Mesendoderm (in vitro differentiated cells): ENCODE data around the gene FADS2.

Source experiments
- DNase-seq: peaks from one replicate; pipeline ENCODE4 v3.0.0; 2013
- H2AK5ac ChIP-seq: 2 replicates; pipeline ENCODE4 v1.6.1; 2013; ENCODE audit warnings: low read length, inconsistent platforms
- H2BK120ac ChIP-seq: 2 replicates; pipeline ENCODE4 v1.6.1; 2013; ENCODE audit warnings: low read depth, mild to moderate bottlenecking, low read length, moderate library complexity, mixed read lengths
- H2BK15ac ChIP-seq: replicated peaks from 2 replicates; pipeline ENCODE4 v1.6.1; 2013; ENCODE audit warnings: low read depth, mild to moderate bottlenecking, moderate library complexity
- H2BK5ac ChIP-seq: 2 replicates; pipeline ENCODE4 v1.6.1; 2013; ENCODE audit warnings: low read length, inconsistent platforms
- H3K18ac ChIP-seq: 2 replicates; pipeline ENCODE4 v1.6.1; 2013; ENCODE audit warnings: mild to moderate bottlenecking, low read length, mixed read lengths
- H3K23ac ChIP-seq: one replicate; pipeline ENCODE4 v1.6.1; 2013; ENCODE audit warnings: low read length
- H3K27ac ChIP-seq: 2 replicates; pipeline ENCODE4 v1.5.1; 2013; ENCODE audit warnings: low read depth, mild to moderate bottlenecking, inconsistent platforms, low read length, moderate library complexity
- H3K27me3 ChIP-seq: 2 replicates; pipeline ENCODE4 v1.6.1; 2013; ENCODE audit warnings: low read length, control low read depth, mild to moderate bottlenecking, inconsistent platforms; ENCODE audit not compliant: insufficient read depth, poor library complexity
- H3K36me3 ChIP-seq: 2 replicates; pipeline ENCODE4 v1.6.1; 2013; ENCODE audit warnings: low read length, inconsistent platforms; ENCODE audit not compliant: control insufficient read depth, insufficient read depth
- H3K4ac ChIP-seq: one replicate; pipeline ENCODE4 v1.6.1; 2013; ENCODE audit warnings: low read depth, mild to moderate bottlenecking, low read length, moderate library complexity
- H3K4me1 ChIP-seq: 2 replicates; pipeline ENCODE4 v1.6.1; 2013; ENCODE audit warnings: low read depth, low read length, inconsistent platforms; ENCODE audit not compliant: control insufficient read depth
- H3K4me2 ChIP-seq: 2 replicates; pipeline ENCODE4 v1.6.1; 2013; ENCODE audit warnings: low read length
- H3K4me3 ChIP-seq: 2 replicates; pipeline ENCODE4 v1.5.1; 2013; ENCODE audit warnings: mild to moderate bottlenecking, low read length
- H3K56ac ChIP-seq: one replicate; pipeline ENCODE4 v1.6.1; 2013; ENCODE audit warnings: low read length
- H3K79me1 ChIP-seq: 2 replicates; pipeline ENCODE4 v1.6.1; 2013; ENCODE audit warnings: low read length, inconsistent platforms
- H3K79me2 ChIP-seq: 2 replicates; pipeline ENCODE4 v1.6.1; 2013; ENCODE audit warnings: mild to moderate bottlenecking, low read length; ENCODE audit not compliant: control insufficient read depth, insufficient read depth
- H3K9ac ChIP-seq: 2 replicates; pipeline ENCODE4 v1.6.1; 2013; ENCODE audit warnings: low read length, inconsistent platforms
- H4K5ac ChIP-seq: one replicate; pipeline ENCODE4 v1.6.1; 2013; ENCODE audit warnings: low read length
- H4K8ac ChIP-seq: one replicate; pipeline ENCODE4 v1.6.1; 2013; ENCODE audit warnings: low read depth, mild to moderate bottlenecking, control low read depth, low read length, moderate library complexity
- WGBS: extraction: QIAGEN DNeasy Blood & Tissue Kit; methylation state at CpG from one replicate; pipeline ENCODE4 v1.1.7; 2013; ENCODE audit warnings: low lambda C conversion rate, missing lambda C conversion rate; ENCODE audit not compliant: insufficient coverage; ENCODE audit errors: extremely low coverage; 5-methylcytosine and 5-hydroxymethylcytosine counted together

Gene FADS2

GRCh38 chr11:61781585-61781984, 46.5 kb upstream of the FADS2 start:
- no peak overlapping the region for H3K27ac ChIP-seq
- H3K56ac ChIP-seq = no peak overlapping the region
- H3K27me3 ChIP-seq = no peaks in the 10 kb centered on the region
- H3K4ac ChIP-seq = no peak overlapping the region
- H3K9ac ChIP-seq = no peak overlapping the region
- WGBS = no CpG with 5 or more reads among the region's 5 CpGs
- H4K8ac ChIP-seq = no peak overlapping the region
- no peaks in the 10 kb centered on the region for H3K79me2 ChIP-seq
- no peak overlapping the region for H2AK5ac ChIP-seq
- H2BK15ac ChIP-seq = no peak overlapping the region
- no peak overlapping the region for H3K4me3 ChIP-seq
- no peak overlapping the region for H3K23ac ChIP-seq
- no peak overlapping the region for H2BK120ac ChIP-seq
- H3K4me2 ChIP-seq = no peak overlapping the region
- DNase-seq = no peak
- no peaks in the 10 kb centered on the region for H3K4me1 ChIP-seq
- peaks cover under 1% of the 10 kb centered on the region for H3K36me3 ChIP-seq
- no peak overlapping the region for H3K18ac ChIP-seq
- no peak overlapping the region for H2BK5ac ChIP-seq
- H4K5ac ChIP-seq = no peak overlapping the region
- H3K79me1 ChIP-seq = no peaks in the 10 kb centered on the region

GRCh38 chr11:61782299-61782698, 45.8 kb upstream of the FADS2 start:
- no peak overlapping the region for H3K9ac ChIP-seq
- H3K4ac ChIP-seq = no peak overlapping the region
- no peak for DNase-seq
- no peaks in the 10 kb centered on the region for H3K27me3 ChIP-seq
- H3K36me3 ChIP-seq = peaks cover 3% of the 10 kb centered on the region
- no peak overlapping the region for H2AK5ac ChIP-seq
- H2BK15ac ChIP-seq = no peak overlapping the region
- WGBS = no CpG with 5 or more reads among the region's 3 CpGs
- H3K23ac ChIP-seq = no peak overlapping the region
- H3K4me2 ChIP-seq = no peak overlapping the region
- no peak overlapping the region for H2BK5ac ChIP-seq
- no peak overlapping the region for H3K18ac ChIP-seq
- no peaks in the 10 kb centered on the region for H3K79me1 ChIP-seq
- H3K4me1 ChIP-seq = no peaks in the 10 kb centered on the region
- H4K8ac ChIP-seq = no peak overlapping the region
- no peak overlapping the region for H3K56ac ChIP-seq
- no peak overlapping the region for H3K27ac ChIP-seq
- no peaks in the 10 kb centered on the region for H3K79me2 ChIP-seq
- no peak overlapping the region for H4K5ac ChIP-seq
- H3K4me3 ChIP-seq = no peak overlapping the region
- H2BK120ac ChIP-seq = no peak overlapping the region

- Histone ChIP-seq H2BK120ac (no peak overlapping the region), H3K36me3 (peaks cover 5% of the 10 kb centered on the region), H3K4ac (no peak overlapping the region), H3K9ac (no peak overlapping the region), H3K27ac (no peak overlapping the region), H3K79me1 (no peaks in the 10 kb centered on the region), H3K4me3 (no peak overlapping the region), H4K5ac (no peak overlapping the region), H3K4me1 (no peaks in the 10 kb centered on the region), H4K8ac (no peak overlapping the region), H3K4me2 (no peak overlapping the region), H3K27me3 (no peaks in the 10 kb centered on the region), H3K18ac (no peak overlapping the region), H3K56ac (no peak overlapping the region), H2AK5ac (no peak overlapping the region), H3K79me2 (no peaks in the 10 kb centered on the region), H2BK15ac (no peak overlapping the region), H2BK5ac (no peak overlapping the region), H3K23ac (no peak overlapping the region)
- WGBS = no CpG with 5 or more reads among the region's 11 CpGs
- DNase-seq = no peak
Measured at GRCh38 chr11:61782841-61783240, 45.3 kb upstream of the FADS2 start.

GRCh38 chr11:61783717-61784505, 44.2 kb upstream of the FADS2 start:
- no peak overlapping the region for H2BK5ac ChIP-seq
- no peak overlapping the region for H3K27ac ChIP-seq
- H3K56ac ChIP-seq = no peak overlapping the region
- H3K79me1 ChIP-seq = no peaks in the 10 kb centered on the region
- H3K4me3 ChIP-seq = no peak overlapping the region
- peak; percentile 54 for DNase-seq
- no peak overlapping the region for H4K8ac ChIP-seq
- no peak overlapping the region for H3K9ac ChIP-seq
- H3K36me3 ChIP-seq = peaks cover 8% of the 10 kb centered on the region
- H3K4me2 ChIP-seq = no peak overlapping the region
- no peak overlapping the region for H2BK15ac ChIP-seq
- H3K4ac ChIP-seq = no peak overlapping the region
- no peak overlapping the region for H3K23ac ChIP-seq
- no peaks in the 10 kb centered on the region for H3K4me1 ChIP-seq
- no peak overlapping the region for H2AK5ac ChIP-seq
- WGBS = no CpG with 5 or more reads among the region's 13 CpGs
- H3K79me2 ChIP-seq = no peaks in the 10 kb centered on the region
- H3K27me3 ChIP-seq = no peaks in the 10 kb centered on the region
- no peak overlapping the region for H2BK120ac ChIP-seq
- H4K5ac ChIP-seq = no peak overlapping the region
- no peak overlapping the region for H3K18ac ChIP-seq

GRCh38 chr11:61784506-61784805, 43.6 kb upstream of the FADS2 start:
- H3K79me1 ChIP-seq = no peaks in the 10 kb centered on the region
- H3K4me1 ChIP-seq = no peaks in the 10 kb centered on the region
- H3K27ac ChIP-seq = no peak overlapping the region
- no peak overlapping the region for H3K4me2 ChIP-seq
- no peaks in the 10 kb centered on the region for H3K27me3 ChIP-seq
- DNase-seq = no peak
- no CpG with 5 or more reads among the region's 7 CpGs for WGBS
- no peak overlapping the region for H2AK5ac ChIP-seq
- H3K23ac ChIP-seq = no peak overlapping the region
- H2BK120ac ChIP-seq = no peak overlapping the region
- no peak overlapping the region for H3K4ac ChIP-seq
- no peak overlapping the region for H4K5ac ChIP-seq
- peaks cover 8% of the 10 kb centered on the region for H3K36me3 ChIP-seq
- H4K8ac ChIP-seq = no peak overlapping the region
- no peak overlapping the region for H3K4me3 ChIP-seq
- H3K9ac ChIP-seq = no peak overlapping the region
- H3K18ac ChIP-seq = no peak overlapping the region
- no peak overlapping the region for H2BK5ac ChIP-seq
- no peak overlapping the region for H2BK15ac ChIP-seq
- no peak overlapping the region for H3K56ac ChIP-seq
- H3K79me2 ChIP-seq = no peaks in the 10 kb centered on the region

GRCh38 chr11:61785837-61786402, 42.2 kb upstream of the FADS2 start:
- Histone ChIP-seq H4K5ac (no peak overlapping the region), H3K27me3 (no peaks in the 10 kb centered on the region), H3K27ac (no peak overlapping the region), H3K4me2 (no peak overlapping the region), H3K56ac (no peak overlapping the region), H3K4me3 (no peak overlapping the region), H2BK5ac (no peak overlapping the region), H3K79me1 (peaks cover 8% of the 10 kb centered on the region), H2BK15ac (no peak overlapping the region), H3K23ac (no peak overlapping the region), H4K8ac (no peak overlapping the region), H3K4ac (no peak overlapping the region), H3K36me3 (peaks cover 8% of the 10 kb centered on the region), H3K4me1 (no peaks in the 10 kb centered on the region), H3K9ac (no peak overlapping the region), H2AK5ac (no peak overlapping the region), H3K18ac (no peak overlapping the region), H2BK120ac (no peak overlapping the region), H3K79me2 (no peaks in the 10 kb centered on the region)
- DNase-seq = no peak
- WGBS = no CpG with 5 or more reads among the region's 11 CpGs
